Stimulated activated CD4-positive, alpha-beta T cell treated with anti-CD3 and anti-CD28 coated beads, Interleukin-4, amount 100 ng/mL, for 48 hours (primary cell): Measurements from ENCODE around the gene KDM4F.

Experiments used
- DNase-seq, 2 donors: peaks; one replicate each; pipeline ENCODE4 v3.0.0-alpha.2; 2020; ENCODE audit warnings: low read depth in 2 of 2

KDM4F gene

DNA sequence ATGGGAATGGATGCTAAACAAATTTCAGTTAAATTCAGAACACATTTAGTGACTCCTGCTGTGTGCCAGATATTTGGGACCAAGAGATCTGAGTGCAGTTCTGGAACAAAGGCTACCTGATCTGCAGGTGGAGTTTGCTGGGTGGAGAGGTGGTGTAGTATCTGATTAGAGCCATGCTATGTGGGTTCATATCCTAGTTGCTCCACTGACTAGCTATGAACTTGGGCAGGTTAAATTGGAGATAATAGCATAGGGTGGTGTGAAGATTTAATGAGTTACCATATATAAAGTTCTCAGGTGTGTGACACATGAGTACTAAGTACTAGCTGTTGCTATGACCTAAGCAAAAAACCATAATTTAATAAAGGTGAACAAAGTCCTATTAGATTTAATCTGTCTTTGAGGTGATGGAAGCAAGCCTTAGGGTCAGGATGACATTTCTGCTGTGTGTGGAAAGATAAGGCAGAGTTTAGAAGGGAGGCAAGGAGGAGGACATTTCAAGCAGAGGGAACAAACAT is 42.5 kb downstream of the KDM4F start:
- DNase-seq = no peak

DNA sequence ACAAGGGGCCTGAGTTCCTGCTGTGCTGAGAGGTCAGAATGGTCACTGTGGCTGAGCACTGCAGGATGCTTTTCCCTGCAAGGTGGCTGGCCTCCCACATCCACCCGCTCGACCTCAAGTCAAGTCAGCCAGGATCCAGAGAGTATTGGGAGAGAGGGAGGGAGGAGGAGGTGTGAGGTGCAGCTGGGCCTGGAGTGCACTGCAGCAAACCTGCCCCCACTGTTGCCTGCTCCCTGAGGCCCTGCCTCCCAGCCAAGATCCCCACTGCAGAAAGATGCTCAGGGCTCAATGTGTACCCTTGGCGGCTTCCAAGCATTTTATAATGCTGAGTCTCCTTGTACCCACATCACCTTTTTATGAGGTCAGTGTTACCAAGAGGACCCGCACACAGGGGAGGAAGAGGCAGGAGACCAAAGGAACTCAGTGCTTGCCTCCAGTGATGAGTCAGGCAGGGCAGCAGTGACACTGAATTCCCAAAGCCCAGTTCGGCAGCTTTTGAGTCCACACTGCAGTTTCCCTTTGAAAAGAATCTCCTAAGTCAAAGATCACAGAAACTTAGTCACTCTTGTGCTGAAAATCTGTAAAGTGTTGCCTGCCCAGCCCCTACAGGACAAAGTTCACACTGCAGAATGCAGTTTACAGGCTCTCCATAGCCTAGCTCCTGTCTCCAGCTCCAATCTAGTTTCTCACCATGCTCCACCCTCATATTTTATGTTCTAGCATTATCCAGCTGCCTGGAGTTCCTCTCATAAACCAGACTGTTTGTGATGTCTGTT is 43.5 kb downstream of the KDM4F start:
- peak; percentile 19 to 25 for DNase-seq

DNA sequence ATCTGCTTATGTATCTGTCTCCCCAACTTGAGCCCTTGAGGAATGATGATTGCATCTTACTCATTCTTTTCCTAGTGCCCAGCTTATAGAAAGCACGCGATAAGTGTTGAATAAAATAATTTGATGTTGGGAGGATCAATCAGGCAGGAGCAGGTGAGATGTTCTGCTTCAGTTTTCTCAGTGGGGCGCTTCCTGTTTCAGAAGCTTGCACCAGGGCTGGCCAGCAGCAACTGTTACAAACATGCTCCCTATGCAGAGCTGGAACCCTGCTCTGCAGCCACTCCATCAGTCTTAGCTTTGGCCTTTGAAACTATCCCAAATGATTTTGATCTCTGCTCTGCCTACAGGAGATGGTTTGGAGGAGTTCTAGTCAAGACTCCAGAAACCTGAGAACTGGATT is 44.3 kb downstream of the KDM4F start:
- DNase-seq = no peak

- no peak for DNase-seq
Observed at GRCh38 chr11:95095858-95096587, 46.8 kb downstream of the KDM4F start.

GRCh38 chr11:95097209-95097608 is 48.0 kb downstream of the KDM4F start:
- DNase-seq = no peak

GRCh38 chr11:95098826-95099225 is 49.6 kb downstream of the KDM4F start:
- no peak for DNase-seq

DNA sequence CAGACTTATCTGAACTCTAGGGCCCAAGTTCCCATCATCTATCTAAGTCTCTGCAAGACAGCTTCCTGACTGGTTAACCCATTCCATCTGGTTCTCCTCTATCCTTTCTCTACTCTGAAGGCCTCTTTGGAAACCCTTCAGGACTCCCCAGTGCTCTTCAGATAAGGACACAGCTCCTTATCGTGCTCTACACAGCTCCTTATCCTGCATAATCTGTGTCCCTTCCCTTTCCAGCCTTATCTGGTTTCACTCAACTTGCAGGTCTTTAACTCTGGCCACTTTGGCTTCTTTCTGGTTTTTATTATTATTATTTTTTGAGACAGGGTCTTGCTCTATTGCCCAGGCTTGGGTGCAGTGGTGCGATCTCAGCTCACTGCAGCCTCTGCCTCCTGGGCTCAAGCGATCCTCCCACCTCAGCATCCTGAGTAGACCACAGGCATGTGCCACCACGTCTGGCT is 51.0 kb downstream of the KDM4F start:
- no peak for DNase-seq
